Left ventricle myocardium inferior (tissue), 1 donor: ENCODE results near the gene HBP1. TPM values are rescaled to one million over a fixed set of nuclear protein-coding genes. Genes with fewer than 3 reads are reported as not detected.
"Not testable (repeated sequence)": the region's sequence is repeated elsewhere in the genome, so short reads cannot be mapped to it uniquely, and the experiment has no call there.

Source experiments
- DNase-seq: peaks from one replicate; pipeline ENCODE4 v3.0.0-alpha.2; 2020
- H3K27ac ChIP-seq: fragments of 200-600 bp; replicated peaks from 2 replicates; pipeline ENCODE4 v1.8.0; 2021
- H3K27me3 ChIP-seq: fragments of 200-600 bp; 2 replicates; pipeline ENCODE4 v1.8.0; 2021; ENCODE audit warnings: low read depth
- H3K36me3 ChIP-seq: fragments of 200-600 bp; 2 replicates; pipeline ENCODE4 v1.8.0; 2021
- H3K4me1 ChIP-seq: fragments of 200-600 bp; 2 replicates; pipeline ENCODE4 v1.8.0; 2021
- H3K4me3 ChIP-seq: fragments of 200-600 bp; 2 replicates; pipeline ENCODE4 v1.8.0; 2021; ENCODE audit warnings: mild to moderate bottlenecking, moderate library complexity
- H3K9me3 ChIP-seq: fragments of 200-600 bp; replicated peaks from 2 replicates; pipeline ENCODE4 v1.8.0; 2021
- intact Hi-C: fragments of 100-400 bp; cut with micrococcal nuclease; formaldehyde crosslinking; loops from one replicate; pipeline ENCODE4 v1.11.0; 2022
- total RNA-seq: library from RNA; stranded (reverse); fragmentation: NEBNext Ultra II Directional; extraction: Animal tissue kit (Norgen Biotek cat#: 25700); gene quantifications from one replicate; pipeline ENCODE4 v1.2.1, GENCODE V29; 2021
- TF ChIP-seq, protein P1 (sequence below): fragments of 200-600 bp; IDR thresholded peaks from 2 replicates; pipeline ENCODE4 v1.8.0; 2021; ENCODE audit warnings: antibody characterized with exemption, mild to moderate bottlenecking, borderline replicate concordance
- donor health status: DM: no; HTN: yes; CAD: no; lungs with severe emphysema.

HBP1 gene
- total RNA-seq, 1 donor from 2014 or later: 56.9 TPM

- H3K4me3 ChIP-seq: no peak overlapping the region
- peaks cover 22% of the 10 kb centered on the region for H3K9me3 ChIP-seq
- H3K36me3 ChIP-seq: peaks cover 36% of the 10 kb centered on the region
- H3K4me1 ChIP-seq: peaks cover 8% of the 10 kb centered on the region
- H3K27me3 ChIP-seq: no peaks in the 10 kb centered on the region
- TF ChIP-seq, protein P1, sequence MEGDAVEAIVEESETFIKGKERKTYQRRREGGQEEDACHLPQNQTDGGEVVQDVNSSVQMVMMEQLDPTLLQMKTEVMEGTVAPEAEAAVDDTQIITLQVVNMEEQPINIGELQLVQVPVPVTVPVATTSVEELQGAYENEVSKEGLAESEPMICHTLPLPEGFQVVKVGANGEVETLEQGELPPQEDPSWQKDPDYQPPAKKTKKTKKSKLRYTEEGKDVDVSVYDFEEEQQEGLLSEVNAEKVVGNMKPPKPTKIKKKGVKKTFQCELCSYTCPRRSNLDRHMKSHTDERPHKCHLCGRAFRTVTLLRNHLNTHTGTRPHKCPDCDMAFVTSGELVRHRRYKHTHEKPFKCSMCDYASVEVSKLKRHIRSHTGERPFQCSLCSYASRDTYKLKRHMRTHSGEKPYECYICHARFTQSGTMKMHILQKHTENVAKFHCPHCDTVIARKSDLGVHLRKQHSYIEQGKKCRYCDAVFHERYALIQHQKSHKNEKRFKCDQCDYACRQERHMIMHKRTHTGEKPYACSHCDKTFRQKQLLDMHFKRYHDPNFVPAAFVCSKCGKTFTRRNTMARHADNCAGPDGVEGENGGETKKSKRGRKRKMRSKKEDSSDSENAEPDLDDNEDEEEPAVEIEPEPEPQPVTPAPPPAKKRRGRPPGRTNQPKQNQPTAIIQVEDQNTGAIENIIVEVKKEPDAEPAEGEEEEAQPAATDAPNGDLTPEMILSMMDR: no peak
- intact Hi-C loops: no loop called here
- no peak overlapping the region for H3K27ac ChIP-seq
- DNase-seq: no peak
These were observed 75.8 kb downstream of the HBP1 start for GRCh38 chr7:107244613-107245012.

GRCh38 chr7:107246836-107247235 lies 78.0 kb downstream of the HBP1 start:
- Histone ChIP-seq H3K9me3 (peaks cover 22% of the 10 kb centered on the region), H3K36me3 (peaks cover 36% of the 10 kb centered on the region)
- H3K27ac ChIP-seq, intact Hi-C loops, H3K27me3 ChIP-seq, H3K4me3 ChIP-seq, H3K4me1 ChIP-seq, DNase-seq: not testable (repeated sequence)

DNA sequence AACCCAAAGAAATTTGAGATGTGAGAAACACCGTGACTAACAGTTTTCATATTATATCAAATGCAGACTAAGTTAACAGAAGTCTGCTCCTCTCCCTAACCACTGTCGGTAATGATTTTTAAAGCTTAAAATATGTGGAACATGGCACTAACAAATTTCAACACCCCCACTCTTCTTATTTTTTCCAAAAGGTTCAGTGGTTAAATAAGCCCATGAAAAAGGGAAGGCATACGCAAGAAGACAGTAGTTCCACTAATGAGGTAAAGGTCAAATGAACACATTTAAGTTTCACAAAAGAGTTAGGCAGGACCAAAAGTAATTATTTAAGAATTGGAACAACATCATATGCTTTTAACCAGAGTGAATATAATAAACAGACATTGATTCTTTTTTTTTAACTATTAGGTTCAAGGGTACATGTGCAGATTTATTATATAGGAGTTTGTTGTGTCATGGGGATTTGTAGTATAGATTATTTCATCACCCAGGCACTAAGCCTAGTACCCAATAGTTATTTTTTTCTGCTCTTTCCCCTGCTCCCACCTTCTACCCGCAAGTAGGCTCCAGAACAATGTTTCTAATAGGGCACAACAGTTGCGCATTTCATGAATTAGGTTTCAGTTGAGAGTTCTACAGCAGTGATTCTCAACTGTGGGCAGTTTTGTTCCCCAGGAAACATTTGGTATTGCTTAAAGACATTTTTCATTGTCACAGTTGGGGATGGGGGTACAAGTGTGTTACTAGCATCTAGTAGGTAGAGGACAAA lies 79.9 kb downstream of the HBP1 start:
- no peaks in the 10 kb centered on the region for H3K27me3 ChIP-seq
- peaks cover 36% of the 10 kb centered on the region for H3K36me3 ChIP-seq
- no peak overlapping the region for H3K27ac ChIP-seq
- peaks cover 10% of the 10 kb centered on the region for H3K4me1 ChIP-seq
- DNase-seq: no peak
- H3K9me3 ChIP-seq: peaks cover 22% of the 10 kb centered on the region
- H3K4me3 ChIP-seq: no peak overlapping the region
- TF ChIP-seq, protein P1: no peak
- intact Hi-C loops: no loop called here

DNA sequence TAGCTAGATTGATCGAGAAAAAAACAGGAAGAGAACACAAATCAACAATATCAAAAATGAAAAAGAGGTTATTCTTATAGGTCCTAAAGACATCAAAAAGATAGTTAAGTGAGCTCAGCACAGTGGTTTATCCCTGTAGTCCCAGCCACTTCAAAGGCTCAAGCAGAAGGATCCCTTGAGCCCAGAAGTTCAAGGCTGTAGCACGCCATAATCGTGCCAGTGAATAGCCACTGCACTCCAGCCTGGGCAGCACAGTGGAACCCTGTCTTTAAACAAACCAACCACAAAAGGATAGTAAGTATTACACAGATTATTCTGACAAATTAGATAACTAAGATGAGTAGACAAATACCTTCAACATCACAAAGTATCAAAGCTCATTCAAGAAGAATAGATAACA lies 83.2 kb downstream of the HBP1 start:
- Histone ChIP-seq H3K36me3 (peaks cover 16% of the 10 kb centered on the region), H3K4me3 (no peak overlapping the region), H3K4me1 (peaks cover 22% of the 10 kb centered on the region), H3K27me3 (no peaks in the 10 kb centered on the region), H3K27ac (peak overlapping the region; percentile 0), H3K9me3 (no peaks in the 10 kb centered on the region)
- TF ChIP-seq, protein P1: no peak
- intact Hi-C loops: no loop called here
- no peak for DNase-seq

Other genes starting within 250 kb of the HBP1 start
- 21.8 TPM for gene PRKAR2B, start 124.3 kb upstream of the HBP1 start, total RNA-seq